ENCODE data around the gene TTLL11.

Gene TTLL11

DNA sequence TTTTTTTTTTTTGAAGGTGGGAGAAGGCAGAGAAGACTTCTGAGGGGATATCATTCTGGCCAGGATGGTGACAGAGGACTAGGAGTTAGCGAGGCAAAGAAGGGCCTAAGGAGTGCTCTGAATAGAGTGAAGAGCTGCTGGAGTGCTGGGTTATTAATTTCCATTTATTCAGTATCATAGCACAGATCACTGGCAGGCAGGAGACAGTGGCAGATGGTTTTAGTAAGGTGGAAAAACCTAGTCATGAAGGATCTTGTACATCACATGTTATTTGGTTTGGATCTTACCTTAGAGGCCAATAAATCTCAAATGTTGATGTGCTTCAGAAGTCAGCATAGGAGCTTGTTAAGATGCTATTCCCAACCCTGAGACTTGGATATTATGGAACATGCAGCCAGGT lies 165.5 kb downstream of the TTLL11 start:
- no peak for DNase-seq

- no peak for DNase-seq
These were observed 166.0 kb downstream of the TTLL11 start for GRCh38 chr9:121927081-121927480.

DNA sequence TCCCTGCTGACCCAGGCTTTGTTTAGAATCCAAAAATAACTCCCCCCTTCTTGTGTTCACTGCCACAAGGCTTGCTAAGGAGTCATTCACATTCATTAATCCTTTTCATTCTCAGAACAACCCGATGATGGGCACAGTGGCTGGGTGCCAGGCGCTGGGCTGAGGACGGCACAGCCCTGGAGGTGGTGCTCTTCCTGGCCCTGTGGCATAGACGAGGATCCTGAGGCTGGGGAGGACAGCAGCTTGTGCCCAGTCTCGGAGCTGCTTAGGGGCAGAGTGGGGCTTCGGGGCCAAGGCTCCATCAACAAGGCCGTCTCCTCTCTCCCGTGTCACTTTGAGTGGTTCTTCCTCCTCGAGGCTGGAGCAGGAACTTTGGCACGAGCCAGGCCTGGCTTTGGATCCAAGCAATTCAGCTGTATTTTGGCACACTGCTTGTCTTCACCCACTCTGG lies 166.7 kb downstream of the TTLL11 start:
- DNase-seq, result no peak

DNA sequence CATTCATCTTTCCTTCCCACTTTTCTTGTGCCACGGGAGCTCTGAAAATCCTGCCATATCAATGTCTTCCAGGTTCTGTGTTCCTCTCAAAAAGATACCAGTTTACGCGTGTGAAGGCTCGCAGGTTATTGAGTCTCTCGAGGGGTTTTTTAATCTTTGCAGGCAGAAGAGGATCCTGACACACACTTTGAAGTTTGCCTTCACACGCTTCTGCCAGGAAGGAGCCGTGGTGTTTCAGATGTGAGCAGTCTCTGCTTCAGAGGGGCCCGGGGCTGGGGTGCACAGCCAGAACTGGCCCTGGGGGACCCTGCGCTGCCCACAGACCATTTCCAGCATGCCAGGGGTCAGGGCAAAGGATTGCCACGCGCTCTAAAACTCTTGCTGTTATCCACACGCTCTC lies 167.2 kb downstream of the TTLL11 start:
- DNase-seq, result no peak

DNA sequence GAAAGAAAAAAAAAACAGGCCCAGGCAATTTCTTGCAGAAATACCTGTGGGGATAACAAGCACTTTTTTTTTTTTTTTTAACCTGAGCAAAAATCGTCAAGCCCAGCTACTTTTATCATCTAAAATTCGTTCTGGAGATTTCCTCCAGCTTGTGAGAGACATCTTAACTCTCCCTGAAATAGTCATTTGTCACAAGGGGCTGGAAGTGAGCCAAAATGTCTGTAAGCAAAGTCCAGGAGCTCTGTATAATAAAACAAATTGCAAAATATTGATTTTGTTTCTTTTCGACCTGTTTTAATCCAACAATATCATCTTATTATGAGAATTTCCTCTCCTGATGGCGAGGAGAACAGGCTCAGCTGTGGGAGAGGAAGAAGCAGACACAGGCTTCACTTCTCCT lies 168.4 kb downstream of the TTLL11 start:
- no peak for DNase-seq

DNA sequence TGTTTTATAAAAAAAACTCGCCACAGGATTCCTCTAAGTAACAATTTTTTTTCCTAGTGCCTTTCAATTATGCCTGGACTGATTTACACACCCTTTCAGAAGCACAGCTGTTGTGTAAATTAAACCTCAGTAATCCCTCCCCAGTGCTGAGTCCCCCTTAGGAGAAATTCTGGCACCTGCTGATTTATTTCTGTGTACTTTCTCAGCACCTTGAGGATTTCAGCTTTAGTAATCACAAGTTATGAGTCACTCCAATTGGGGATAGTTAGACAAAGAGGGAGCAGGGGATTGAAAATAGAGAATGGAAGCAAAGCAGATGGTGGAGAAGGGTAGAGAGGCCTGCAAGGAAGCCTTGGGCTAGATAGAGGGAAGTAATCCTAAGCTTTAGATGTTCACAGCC lies 171.7 kb downstream of the TTLL11 start:
- DNase-seq, result no peak

DNA sequence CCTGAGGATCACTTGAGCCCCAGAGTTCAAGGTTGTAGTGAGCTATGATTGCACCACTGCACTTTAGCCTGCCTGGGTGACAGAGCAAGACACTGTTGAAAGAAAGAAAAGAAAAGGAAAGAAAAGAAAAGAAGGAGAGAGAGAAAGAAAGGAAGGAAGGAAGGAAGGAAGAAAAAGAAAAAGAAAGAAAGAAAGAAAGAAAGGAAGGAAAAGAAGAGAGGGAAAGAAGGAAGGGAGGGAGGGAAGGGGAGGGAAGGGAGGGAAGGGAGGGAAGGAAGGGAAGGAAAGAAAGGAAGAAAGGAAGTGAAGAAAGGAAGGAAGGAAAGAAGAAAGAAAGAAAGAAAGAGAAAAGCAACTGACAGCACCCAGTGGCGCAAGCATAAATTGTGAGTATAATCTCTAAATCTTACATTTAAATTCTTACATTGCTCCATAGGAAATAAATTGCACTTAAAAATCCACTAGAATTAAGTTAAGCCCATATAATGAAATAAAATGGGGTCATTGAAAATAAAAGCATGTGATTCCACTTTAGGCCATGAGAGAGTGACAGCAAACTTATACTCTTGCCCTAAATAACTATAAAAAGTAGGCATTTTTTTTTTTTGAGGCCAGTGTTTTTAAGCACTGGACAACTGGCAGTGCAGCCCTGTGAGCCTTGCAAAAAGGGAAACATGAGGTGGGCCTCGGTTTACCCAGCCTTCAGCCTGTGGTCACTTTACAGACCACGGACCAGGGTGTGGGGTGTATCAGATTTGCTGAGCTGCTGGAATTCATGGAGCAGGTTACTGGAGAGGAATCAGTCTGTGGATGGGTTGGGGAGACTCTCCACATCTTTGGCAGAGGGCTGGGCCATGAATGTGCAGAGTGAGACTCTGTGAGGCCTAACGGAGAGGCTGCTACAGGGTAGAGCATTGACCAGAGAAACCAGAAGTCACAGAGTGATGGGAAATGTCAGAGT lies 175.5 kb downstream of the TTLL11 start:
- DNase-seq, result no peak

DNA sequence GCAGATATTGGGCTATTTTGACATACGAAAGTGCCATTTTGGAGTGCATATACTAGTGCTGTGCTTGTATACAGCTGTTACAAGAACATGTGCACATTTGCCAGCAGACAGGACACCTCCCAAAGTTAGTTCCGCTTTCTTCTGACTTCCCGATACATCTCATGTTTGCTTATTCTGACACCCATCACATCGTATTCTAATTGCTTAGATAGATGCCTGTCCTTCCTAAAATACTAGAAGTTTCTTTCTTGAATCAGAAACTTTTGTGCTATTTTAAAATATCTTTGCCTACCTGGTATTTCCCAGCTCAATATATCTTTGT lies 177.8 kb downstream of the TTLL11 start:
- no peak for DNase-seq

DNA sequence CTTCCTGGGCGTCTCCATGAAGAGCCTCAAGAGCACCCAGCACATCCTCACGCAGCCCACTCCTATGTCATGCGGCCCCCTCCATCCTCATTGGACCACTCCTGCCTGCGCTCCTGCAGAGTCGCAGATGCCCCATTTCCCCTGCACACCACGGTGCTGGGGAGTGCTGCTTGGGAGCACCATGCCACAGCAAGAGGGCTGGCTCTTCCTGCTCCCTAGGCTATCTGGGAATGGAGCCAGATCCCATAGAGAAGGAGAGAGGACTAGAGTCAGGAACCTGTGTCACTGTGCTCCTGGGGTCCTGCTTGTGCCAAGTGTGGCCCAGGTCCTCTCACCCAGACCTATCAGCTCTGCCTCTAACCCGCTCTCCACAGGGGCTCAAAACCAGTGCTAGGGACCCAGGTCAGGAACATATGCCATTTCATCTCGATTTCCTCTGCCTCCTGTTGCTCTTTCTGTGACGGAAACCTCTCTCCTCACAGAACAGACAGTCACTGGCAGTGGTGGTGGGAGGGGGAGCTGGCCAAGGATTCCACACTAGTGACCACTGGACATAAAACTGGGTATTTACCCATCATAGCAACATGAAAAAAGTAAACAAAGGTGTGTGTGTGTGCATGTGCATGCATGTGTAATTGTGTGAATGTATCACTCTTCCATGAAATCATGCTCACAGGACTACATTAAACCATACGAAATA lies 178.4 kb downstream of the TTLL11 start:
- no peak for DNase-seq

DNA sequence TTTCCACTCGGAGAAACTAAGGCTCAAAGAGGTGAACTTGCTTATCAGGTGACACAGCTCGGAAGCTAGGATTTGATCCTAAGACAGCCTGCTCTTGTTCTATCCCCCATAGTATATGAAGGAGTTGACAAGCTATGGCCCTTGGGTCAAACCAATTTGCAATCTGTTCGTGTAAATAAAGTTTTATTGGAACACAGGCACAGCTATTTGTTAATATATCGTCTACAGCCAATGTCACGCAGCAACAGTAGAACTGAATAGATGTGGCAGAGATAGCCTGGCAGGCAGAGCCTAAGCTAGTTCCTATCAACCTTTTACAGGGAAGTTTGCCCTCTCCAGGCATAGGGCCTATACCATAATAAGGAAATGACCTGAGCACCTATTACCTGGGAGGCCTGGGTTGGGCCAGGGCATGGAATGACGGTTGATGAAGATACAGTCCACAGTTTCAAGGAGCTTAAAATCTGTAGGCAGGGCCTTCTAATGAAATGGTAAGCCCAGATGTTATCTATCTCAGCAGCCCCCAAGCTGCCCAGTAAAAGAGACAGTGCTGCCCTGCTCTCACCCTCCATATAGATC lies 179.0 kb downstream of the TTLL11 start:
- DNase-seq, result no peak

- no peak for DNase-seq
These were observed 180.1 kb downstream of the TTLL11 start for GRCh38 chr9:121912812-121913627.

DNA sequence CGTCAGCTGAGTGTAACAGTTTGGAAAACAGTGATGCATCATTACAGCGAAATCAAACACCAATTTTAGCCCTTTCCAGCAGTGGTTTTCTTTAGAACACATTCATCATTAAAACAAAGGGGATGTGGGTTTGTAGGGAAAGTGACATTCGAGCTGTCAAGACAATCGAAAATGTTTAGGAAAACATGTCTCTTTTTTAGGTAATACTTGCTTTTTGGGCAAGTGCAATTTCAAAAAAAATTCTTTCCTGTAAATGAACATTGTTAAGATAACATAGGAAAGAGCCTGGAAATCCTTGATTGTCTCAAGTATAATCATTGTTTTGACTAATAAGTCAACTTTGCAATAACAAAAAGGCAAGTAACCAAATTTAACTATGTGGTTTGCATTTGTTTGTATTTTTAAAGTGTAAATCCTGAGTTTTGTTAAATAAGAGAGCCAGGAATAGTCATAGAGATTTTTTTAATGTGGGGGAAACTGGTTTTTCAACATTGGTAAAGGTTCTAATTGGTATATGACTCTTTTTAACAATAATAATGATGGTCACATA lies 182.5 kb downstream of the TTLL11 start:
- no peak for DNase-seq

GRCh38 chr9:121909111-121909510 lies 184.0 kb downstream of the TTLL11 start:
- no peak for DNase-seq

DNA sequence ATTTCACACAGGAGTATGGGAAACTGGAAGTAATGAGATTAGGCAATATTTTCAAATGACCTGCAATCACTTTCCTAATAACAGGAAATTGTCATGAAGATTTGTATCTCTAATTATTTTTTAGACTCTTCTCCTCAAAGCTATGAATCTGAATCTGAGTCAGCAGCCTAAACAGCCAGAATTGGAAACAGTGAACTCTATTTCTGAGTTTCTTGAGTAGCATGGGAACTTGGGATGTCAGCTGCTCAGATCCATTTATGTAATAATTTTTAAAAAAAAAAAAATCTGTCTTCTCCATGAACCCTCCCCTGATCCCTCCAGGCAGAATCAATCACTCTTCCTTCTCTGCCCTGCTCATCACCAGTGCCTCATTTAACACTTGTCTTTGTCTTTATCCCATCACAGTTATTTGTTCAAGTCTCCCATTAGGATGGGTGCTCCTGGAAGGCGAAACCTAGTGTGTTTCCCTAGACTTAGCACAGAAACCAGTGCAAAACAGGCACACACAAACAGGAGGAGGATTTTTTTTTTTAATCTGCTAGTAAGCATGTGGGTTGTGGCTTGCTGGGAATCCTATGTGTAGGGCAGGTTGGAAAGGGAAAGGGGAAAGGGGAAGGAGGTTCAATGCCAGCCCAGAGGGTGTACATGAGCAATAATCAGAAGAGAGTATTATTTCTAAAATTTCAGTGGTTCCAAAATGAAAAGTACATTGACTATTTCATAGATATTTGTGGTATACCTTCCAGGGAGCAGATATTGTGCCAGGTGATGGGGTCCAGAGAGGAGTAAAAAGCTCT lies 186.8 kb downstream of the TTLL11 start:
- no peak for DNase-seq

GRCh38 chr9:121902461-121903135 lies 190.5 kb downstream of the TTLL11 start:
- DNase-seq, result no peak

DNA sequence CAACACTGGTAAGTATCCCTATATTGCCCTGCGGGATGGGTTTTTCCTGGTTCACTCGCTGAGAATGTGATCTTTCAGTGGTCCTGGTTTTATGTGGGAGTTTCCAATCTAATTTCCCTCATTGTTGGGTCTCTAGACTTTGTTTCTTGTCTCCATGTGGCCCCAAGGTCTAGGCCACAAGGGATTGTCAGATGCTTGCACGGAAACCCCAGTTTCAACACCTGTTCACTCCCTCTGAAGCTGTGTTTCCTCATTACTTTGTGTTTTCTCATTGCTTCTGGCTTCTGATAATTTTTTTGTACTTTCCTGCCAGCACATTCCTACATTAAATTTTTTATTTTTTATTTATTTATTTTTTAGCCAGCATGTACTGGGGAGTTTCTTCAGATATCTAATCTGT lies 191.5 kb downstream of the TTLL11 start:
- DNase-seq, result no peak

- DNase-seq, result no peak
These were observed 192.9 kb downstream of the TTLL11 start for GRCh38 chr9:121900163-121900562.

DNA sequence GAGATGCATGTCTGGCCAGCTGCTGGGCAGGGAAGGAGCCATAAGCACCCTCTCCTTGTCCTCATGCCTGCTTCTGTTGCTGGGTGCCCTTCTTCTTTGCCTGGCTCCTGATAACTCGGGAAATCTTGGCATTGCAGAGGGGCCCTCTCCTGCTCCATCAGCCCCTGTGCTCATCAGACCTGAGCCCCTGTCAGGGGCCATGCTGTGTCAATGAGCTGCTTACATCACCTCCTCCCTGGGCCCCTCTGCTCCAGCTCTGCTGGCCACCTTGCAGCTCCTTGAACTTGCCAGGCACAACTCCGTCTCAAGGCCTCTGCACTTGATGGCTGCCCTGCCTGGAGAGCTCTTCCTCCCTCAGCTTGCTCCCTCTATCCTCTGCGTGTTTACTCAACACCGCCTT lies 194.3 kb downstream of the TTLL11 start:
- no peak for DNase-seq

GRCh38 chr9:121897140-121897539 lies 196.0 kb downstream of the TTLL11 start:
- no peak for DNase-seq

- DNase-seq, result no peak
These were observed 196.6 kb downstream of the TTLL11 start for GRCh38 chr9:121896545-121896943.

DNA sequence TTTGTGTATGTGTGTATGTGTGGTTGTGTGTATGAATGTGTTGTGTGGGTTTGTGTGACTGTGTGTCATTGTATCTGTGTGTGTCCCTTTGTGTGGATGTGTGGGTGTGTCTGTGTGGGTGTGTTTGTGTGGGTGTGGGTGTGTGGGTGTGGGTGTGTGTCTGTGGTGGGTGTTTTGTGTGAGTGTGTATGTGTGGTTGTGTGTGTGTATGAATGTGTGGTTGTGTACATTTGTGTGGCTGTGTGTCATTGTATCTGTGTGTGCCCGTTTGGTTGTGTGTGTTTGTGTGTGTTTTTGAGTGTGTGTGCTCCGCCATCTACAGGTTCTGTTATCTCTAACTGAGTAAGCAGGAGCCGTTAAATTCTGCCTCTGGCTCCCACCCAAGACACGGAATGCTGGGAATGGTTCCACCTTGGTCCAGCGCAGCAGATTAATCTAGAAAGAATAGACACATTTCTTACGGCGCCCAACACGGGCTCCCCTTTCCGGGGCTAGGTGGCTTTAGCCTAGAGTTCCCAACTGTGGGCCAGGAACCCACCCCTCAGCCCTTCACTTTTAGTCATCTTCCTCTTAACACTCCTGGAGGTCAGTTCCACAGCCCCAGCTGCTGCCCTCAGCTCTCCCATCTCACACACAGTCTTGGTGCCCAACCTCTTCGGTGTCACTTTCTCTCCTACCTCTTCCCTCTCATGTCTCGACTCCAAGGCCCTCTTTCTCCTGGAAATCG lies 197.1 kb downstream of the TTLL11 start:
- no peak for DNase-seq
